OCI-LY3 (cell line): ENCODE results near the gene LGALSL.

ENCODE experiments used
- CTCF ChIP-seq: fragments of 200-600, 300-600 bp; sonication (generic); IDR thresholded peaks from 2 replicates; pipeline ENCODE4 v1.5.1; 2014; ENCODE audit warnings: antibody characterized with exemption, low read length, low read depth
- EZH2phosphoT487 ChIP-seq: fragments of 200-600 bp; shearing (Covaris generic); IDR thresholded peaks from 2 replicates; pipeline ENCODE4 v1.6.1; 2018; ENCODE audit warnings: antibody characterized with exemption, mixed run types, low read depth

- no peak for TF ChIP-seq CTCF
- no peak for TF ChIP-seq EZH2phosphoT487
Measured at GRCh38 chr2:64424416-64424987, 29.5 kb upstream of the LGALSL start.
